Colonic mucosa (tissue), 4 donors: ENCODE results near the gene PIM2. TPM values are rescaled to one million over a fixed set of nuclear protein-coding genes. Genes with fewer than 3 reads are reported as not detected.

ENCODE experiments used
- DNase-seq: peaks from one replicate; pipeline ENCODE4 v3.0.0-alpha.2; 2020
- H3K27ac ChIP-seq: fragments of 200-600 bp; one replicate; pipeline ENCODE4 v1.8.0; 2021
- H3K27me3 ChIP-seq: fragments of 200-600 bp; one replicate; pipeline ENCODE4 v1.8.0; 2021
- H3K36me3 ChIP-seq: fragments of 200-600 bp; one replicate; pipeline ENCODE4 v1.8.0; 2021
- H3K4me1 ChIP-seq: fragments of 200-600 bp; one replicate; pipeline ENCODE4 v1.8.0; 2021; ENCODE audit warnings: mild to moderate bottlenecking
- H3K4me3 ChIP-seq: fragments of 200-600 bp; one replicate; pipeline ENCODE4 v1.8.0; 2021
- H3K9ac ChIP-seq, 2 donors: one replicate each; pipeline ENCODE4 v1.7.0; 2013; ENCODE audit warnings: control low read depth in 2 of 2, low read depth in 2 of 2, low read length in 2 of 2
- H3K9me3 ChIP-seq: fragments of 200-600 bp; one replicate; pipeline ENCODE4 v1.8.0; 2021
- intact Hi-C: fragments of 100-400 bp; cut with DNase I; formaldehyde crosslinking; loops from one replicate; pipeline ENCODE4 v1.14.1; 2022
- total RNA-seq, 2 donors: library from RNA; stranded (reverse); fragmentation: NEBNext Ultra II Directional in 1 of 2; extraction: Animal tissue kit (Norgen Biotek cat#: 25700) in 1 of 2; gene quantifications; one replicate each; pipeline ENCODE4 v1.2.1, GENCODE V29; 2021
- TF ChIP-seq, protein P1 (sequence below): fragments of 200-600 bp; IDR thresholded peaks from one replicate; pipeline ENCODE4 v1.8.0; 2022; ENCODE audit warnings: antibody characterized with exemption, mild to moderate bottlenecking
- donor health status: healthy.
- donor health status: DM: no; HTN: no; CAD: no.
- donor health status: DM: no; HTN: no; CAD: no.

PIM2 gene
- total RNA-seq, 2 donors from 2014 or later: 14.3 to 18.8 TPM

DNA sequence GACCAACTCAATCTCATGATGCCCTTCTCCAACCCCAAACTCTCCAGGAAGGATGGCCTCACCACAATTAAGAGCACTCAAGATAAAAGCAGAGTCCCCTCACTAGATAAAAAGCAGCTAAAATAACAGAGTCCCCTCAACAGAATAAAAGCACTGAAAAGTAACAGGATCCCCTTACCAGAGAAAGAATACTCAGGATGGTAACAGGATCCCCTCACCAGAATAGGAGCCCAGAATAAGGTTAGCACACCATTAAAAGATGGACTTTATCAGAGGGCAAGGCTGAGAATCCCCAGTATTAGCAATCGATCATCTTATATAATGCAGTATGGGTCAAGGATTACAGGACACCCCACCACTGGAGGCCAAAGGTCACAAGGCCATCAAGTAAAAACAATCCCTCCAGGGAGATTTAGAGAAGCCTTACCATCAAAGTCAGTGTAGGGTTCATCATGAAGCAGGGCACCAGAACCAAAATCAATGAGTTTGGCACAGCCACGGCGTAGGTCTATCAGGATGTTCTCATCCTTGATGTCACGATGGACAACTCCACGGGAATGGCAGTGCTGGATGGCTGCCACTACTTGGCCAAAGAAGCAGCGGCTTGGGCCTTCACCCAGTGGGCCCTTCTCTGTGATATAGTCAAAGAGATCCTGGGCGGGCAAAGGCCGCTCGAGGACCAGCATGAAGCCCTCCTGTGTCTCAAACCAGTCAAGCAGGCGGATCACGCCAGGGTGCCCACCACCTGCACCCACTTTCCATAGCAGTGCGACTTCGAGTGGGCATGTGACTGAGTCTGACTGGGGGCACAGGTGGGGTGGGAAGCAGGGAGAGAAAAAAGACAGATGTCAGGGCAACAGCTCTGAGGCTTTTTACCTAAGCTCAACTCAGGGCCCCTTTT lies 4.0 kb downstream of the PIM2 start:
- Histone ChIP-seq H3K27me3 (no peaks in the 10 kb centered on the region), H3K36me3 (no peaks in the 10 kb centered on the region), H3K9ac (peak overlapping the region in 1 of 2 donors; percentile 16), H3K4me3 (no peak overlapping the region), H3K4me1 (no peaks in the 10 kb centered on the region), H3K9me3 (no peaks in the 10 kb centered on the region), H3K27ac (no peak overlapping the region)
- intact Hi-C loops: no loop called here
- no peak for DNase-seq
- TF ChIP-seq, protein P1, sequence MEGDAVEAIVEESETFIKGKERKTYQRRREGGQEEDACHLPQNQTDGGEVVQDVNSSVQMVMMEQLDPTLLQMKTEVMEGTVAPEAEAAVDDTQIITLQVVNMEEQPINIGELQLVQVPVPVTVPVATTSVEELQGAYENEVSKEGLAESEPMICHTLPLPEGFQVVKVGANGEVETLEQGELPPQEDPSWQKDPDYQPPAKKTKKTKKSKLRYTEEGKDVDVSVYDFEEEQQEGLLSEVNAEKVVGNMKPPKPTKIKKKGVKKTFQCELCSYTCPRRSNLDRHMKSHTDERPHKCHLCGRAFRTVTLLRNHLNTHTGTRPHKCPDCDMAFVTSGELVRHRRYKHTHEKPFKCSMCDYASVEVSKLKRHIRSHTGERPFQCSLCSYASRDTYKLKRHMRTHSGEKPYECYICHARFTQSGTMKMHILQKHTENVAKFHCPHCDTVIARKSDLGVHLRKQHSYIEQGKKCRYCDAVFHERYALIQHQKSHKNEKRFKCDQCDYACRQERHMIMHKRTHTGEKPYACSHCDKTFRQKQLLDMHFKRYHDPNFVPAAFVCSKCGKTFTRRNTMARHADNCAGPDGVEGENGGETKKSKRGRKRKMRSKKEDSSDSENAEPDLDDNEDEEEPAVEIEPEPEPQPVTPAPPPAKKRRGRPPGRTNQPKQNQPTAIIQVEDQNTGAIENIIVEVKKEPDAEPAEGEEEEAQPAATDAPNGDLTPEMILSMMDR: no peak

DNA sequence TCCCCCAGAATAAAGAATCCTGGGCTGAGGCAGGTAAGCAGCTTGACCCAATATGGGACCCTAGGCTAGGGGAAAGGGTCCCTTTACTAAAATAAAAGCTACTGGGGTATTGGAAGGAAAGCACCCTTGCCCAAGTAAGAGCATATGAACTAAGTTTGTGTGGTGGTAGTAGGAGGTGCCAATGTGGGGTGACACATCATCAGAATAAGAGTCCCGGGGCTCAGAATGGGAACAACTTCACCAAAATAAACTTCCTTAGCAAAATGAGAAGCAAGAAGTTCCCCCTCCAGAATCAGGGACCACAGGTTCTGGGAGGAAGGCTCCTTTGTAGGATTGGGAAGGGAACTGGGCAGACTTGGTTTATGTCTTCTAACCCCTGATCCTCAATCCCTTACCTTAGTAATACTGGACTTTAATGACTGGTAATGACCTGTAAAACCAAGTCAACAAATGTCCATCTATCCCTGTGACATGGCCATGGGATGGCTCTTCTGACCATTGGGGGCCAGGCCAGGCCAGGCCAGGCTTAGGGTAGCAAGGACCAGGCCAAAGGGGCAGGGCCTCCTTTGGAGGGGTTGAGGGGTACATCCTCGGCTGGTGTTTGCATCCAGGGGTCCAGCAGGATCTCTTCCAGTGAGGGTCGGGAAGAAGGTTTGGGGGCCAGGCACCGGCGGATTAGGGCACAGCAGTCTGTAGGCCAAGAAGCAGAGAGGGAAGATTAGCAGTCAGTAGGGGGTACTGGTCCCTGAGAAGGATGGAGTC lies 5.0 kb downstream of the PIM2 start:
- Histone ChIP-seq H3K36me3 (no peaks in the 10 kb centered on the region), H3K9me3 (no peaks in the 10 kb centered on the region), H3K27ac (no peak overlapping the region), H3K4me1 (no peaks in the 10 kb centered on the region), H3K27me3 (no peaks in the 10 kb centered on the region), H3K9ac (no peak overlapping the region), H3K4me3 (no peak overlapping the region)
- TF ChIP-seq, protein P1: no peak
- no peak for DNase-seq
- intact Hi-C loops: no loop called here

DNA sequence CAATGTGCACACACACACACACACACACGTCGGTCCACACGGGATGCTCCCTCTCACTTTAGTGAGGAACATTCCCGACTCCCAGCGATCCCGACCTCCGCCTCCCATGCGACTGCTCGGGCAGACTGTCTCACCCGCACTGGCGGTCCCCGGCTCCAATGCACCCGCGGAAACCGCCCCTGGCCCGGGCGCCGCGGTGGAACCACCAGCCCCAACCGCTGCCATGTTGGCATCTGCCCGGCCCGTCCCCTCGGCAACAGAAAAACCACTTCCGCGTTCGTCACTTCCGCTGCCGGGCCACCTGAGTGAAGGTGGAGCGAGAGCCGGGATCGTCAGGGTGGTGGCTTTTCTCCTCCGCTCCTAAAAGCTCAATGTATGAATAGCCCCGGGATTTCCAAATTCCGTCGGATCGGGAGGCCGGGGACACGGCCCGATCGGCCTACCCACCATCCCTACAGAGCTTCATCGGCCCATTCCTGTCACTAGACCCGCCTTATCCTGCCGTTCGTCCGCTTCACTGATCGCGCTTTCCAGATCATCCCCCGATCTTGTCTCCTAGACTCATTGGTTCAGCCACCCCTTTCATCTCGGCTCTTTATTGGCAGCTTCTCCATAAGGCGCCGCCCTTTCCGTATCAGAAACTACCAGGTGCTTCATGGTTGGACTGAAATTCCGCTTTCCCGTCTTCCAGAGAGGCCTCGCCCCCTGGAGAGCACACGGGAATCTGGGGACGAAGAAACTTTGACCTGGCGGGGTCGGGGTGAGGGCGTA lies 7.2 kb downstream of the PIM2 start, which contains the start of gene SLC35A2:
SLC35A2 (minus strand) TSS at position 235 of the 771 bp plus-strand sequence; CDS start at position 225, 10 bp downstream.
- Histone ChIP-seq H3K27ac (peak within 1 kb of the TSS; percentile 65), H3K36me3 (no peaks in the 10 kb centered on the region), H3K9me3 (no peaks in the 10 kb centered on the region), H3K4me3 (peak within 1 kb of the TSS; percentile 56), H3K9ac (peak within 1 kb of the TSS; percentile 54 to 76), H3K27me3 (no peaks in the 10 kb centered on the region), H3K4me1 (no peaks in the 10 kb centered on the region)
- DNase-seq: peak; percentile 89
- TF ChIP-seq, protein P1: no peak
- intact Hi-C loops: no loop called here

DNA sequence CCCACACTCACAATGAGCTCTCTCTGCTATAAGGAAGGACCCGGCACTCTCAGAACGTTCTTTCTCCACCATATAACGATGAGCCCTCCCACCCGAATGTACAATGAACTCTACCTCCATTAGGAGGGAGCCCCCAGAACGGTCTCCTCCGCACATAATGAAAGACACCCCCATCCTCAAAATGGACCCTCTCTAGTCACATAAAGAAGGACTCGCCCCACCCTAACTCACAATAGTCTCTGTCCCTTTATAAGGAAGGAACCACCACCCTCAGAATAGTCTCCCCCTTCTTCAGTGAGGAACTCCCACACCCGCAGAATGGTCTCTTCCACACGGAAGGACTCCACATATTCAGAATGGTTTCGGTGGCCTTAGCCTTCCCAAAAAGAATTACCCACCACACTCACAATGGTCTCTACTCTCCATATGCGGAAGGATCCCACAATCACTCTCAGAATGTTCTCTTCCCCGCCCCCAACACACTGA lies 7.9 kb downstream of the PIM2 start:
- peak overlapping the region; percentile 56 for H3K4me3 ChIP-seq
- H3K4me1 ChIP-seq: no peaks in the 10 kb centered on the region
- no peak for DNase-seq
- H3K9me3 ChIP-seq: no peaks in the 10 kb centered on the region
- H3K9ac ChIP-seq: peak overlapping the region; percentile 54 to 76
- TF ChIP-seq, protein P1: no peak
- H3K36me3 ChIP-seq: no peaks in the 10 kb centered on the region
- H3K27ac ChIP-seq: peak overlapping the region; percentile 65
- intact Hi-C loops: no loop called here
- no peaks in the 10 kb centered on the region for H3K27me3 ChIP-seq
